ENCODE data around the gene ZNF862. TPM values are rescaled to one million over a fixed set of nuclear protein-coding genes. Genes with fewer than 3 reads are reported as not detected.

Gene ZNF862
- total RNA-seq, 1 experiment from 2014 or later: 5.7 TPM

DNA sequence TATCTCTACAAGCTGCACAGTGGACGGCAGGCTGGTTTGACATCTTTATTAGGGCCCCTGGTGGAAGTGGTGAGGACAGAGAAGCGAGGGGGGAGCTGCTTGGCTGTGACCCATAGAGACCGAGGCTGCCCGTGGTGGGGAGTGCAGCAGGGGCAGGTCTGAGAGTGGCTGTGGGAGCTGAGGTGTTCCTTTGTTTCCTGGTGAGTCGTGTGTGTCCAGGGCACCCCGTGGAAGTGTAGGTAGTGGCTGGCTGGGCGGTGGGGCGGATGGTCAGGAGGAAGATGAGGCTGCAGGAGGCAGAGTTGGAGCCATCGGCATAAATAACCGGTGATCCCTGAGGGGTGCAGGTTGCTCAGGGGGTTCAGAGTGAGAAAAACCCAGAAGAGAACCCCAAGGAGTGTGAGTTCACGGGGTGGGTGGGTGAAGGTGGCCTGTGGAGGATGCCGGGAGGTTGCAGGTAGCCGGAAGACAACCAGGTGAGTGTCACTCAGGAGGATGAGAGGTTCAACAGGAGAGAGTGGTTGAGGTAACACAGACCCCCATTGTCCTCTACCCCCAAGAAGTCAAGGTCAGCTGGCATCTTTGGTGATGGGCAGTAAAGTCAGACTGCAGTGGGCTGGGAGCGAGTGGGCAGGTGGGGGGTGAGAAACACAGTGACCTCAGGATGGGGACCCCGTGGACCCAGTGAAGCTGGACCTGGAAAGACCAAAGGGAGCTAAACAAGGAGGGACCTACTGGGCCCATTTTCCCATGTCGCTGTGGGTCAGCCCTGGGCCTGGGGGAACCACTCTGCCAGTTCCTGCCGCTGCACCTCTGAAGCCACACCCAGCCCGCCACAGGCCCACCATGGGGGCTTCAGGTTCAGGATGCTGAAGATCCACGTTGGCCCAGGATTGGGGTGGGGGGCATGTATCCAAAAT, 43.4 kb downstream of the ZNF862 start:
- no peak for TF ChIP-seq EZH2 (IDR thresholded peaks at IDR 0.05; ENCODE audit: borderline replicate concordance, low read depth, low read length, poor library complexity, severe bottlenecking)
- TF ChIP-seq, protein P1, sequence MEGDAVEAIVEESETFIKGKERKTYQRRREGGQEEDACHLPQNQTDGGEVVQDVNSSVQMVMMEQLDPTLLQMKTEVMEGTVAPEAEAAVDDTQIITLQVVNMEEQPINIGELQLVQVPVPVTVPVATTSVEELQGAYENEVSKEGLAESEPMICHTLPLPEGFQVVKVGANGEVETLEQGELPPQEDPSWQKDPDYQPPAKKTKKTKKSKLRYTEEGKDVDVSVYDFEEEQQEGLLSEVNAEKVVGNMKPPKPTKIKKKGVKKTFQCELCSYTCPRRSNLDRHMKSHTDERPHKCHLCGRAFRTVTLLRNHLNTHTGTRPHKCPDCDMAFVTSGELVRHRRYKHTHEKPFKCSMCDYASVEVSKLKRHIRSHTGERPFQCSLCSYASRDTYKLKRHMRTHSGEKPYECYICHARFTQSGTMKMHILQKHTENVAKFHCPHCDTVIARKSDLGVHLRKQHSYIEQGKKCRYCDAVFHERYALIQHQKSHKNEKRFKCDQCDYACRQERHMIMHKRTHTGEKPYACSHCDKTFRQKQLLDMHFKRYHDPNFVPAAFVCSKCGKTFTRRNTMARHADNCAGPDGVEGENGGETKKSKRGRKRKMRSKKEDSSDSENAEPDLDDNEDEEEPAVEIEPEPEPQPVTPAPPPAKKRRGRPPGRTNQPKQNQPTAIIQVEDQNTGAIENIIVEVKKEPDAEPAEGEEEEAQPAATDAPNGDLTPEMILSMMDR (conservative IDR thresholded peaks at IDR 0.05; ENCODE audit: low read depth, low read length): no peak
- Histone ChIP-seq H3K27ac (ENCODE audit: low read depth, low read length, poor library complexity, severe bottlenecking) (no peak overlapping the region), H3K4me1 (ENCODE audit: insufficient read depth, low read length, poor library complexity, severe bottlenecking) (no peaks in the 10 kb centered on the region), H3K4me3 (ENCODE audit: low read depth, low read length, poor library complexity, severe bottlenecking) (no peak overlapping the region), H3K9me3 (ENCODE audit: low read depth, low read length, poor library complexity, severe bottlenecking) (no peaks in the 10 kb centered on the region), H3K36me3 (ENCODE audit: insufficient read depth, low read length, poor library complexity, severe bottlenecking) (no peaks in the 10 kb centered on the region), H3K27me3 (replicated peaks; ENCODE audit: insufficient read depth, low read depth, low read length, poor library complexity) (no peaks in the 10 kb centered on the region)
- intact Hi-C loops (cut with micrococcal nuclease; ENCODE audit: unreplicated experiment): loop anchor here (5.0 to 10.0 kb wide), 2 partner anchors 166 to 393 kb away; no protein-coding TSS in a partner anchor
- ChIA-PET CTCF (no interaction called here), POLR2A (ENCODE audit: low non-redundant PET) (no interaction called here)
- BruUV-seq (replicated peaks): no TSS peak
- no peak for DNase-seq (ENCODE audit: low spot score)

DNA sequence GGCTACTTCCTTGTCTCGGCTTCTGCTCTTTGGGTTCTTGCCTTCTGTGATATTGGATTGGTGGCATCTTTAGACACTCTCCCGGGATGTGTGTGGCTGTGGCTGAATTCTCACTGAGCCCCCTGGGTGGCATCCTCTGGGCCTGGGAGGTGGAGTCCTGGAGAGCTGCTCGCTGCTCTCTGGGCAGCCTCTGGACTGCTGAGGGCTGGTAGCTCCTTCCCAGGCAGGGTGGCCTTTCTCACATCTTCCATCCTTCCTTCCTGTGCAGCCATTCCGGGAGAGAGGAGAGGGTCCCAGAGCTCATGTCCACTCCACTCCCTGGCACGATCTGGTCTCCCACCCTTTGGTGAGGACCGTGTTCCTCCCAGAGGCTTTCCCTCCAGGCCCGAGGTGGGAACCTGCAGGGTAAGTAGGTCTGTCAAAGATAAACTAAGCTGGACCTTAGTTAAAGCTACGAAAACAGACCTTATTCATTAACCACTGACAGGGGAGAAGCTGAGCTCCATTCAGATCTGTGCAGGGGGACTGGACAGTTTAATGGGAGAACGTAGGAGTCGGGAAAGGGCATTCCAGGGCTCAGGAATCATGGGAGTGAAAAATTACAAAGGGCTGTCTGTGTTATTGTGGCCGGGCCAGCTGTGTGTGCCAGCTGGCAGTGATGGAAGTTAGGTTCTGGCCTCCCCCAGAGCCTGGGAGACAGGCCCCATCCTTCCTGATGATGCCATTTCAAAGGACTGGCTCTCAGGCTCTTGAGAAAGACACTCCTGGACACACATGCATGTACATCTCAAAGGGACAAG, 44.3 kb downstream of the ZNF862 start:
- TF ChIP-seq, protein P1 (conservative IDR thresholded peaks at IDR 0.05; ENCODE audit: low read depth, low read length): no peak
- no peak for TF ChIP-seq EZH2 (IDR thresholded peaks at IDR 0.05; ENCODE audit: borderline replicate concordance, low read depth, low read length, poor library complexity, severe bottlenecking)
- no peak for DNase-seq (ENCODE audit: low spot score)
- Histone ChIP-seq H3K27ac (ENCODE audit: low read depth, low read length, poor library complexity, severe bottlenecking) (no peak overlapping the region), H3K9me3 (ENCODE audit: low read depth, low read length, poor library complexity, severe bottlenecking) (no peaks in the 10 kb centered on the region), H3K27me3 (replicated peaks; ENCODE audit: insufficient read depth, low read depth, low read length, poor library complexity) (no peaks in the 10 kb centered on the region), H3K36me3 (ENCODE audit: insufficient read depth, low read length, poor library complexity, severe bottlenecking) (no peaks in the 10 kb centered on the region), H3K4me3 (ENCODE audit: low read depth, low read length, poor library complexity, severe bottlenecking) (no peak overlapping the region), H3K4me1 (ENCODE audit: insufficient read depth, low read length, poor library complexity, severe bottlenecking) (no peaks in the 10 kb centered on the region)
- ChIA-PET CTCF (no interaction called here), POLR2A (ENCODE audit: low non-redundant PET) (no interaction called here)
- no TSS peak for BruUV-seq (replicated peaks)
- intact Hi-C loops (cut with micrococcal nuclease; ENCODE audit: unreplicated experiment): loop anchor here (5.0 to 10.0 kb wide), 2 partner anchors 165 to 392 kb away; no protein-coding TSS in a partner anchor

DNA sequence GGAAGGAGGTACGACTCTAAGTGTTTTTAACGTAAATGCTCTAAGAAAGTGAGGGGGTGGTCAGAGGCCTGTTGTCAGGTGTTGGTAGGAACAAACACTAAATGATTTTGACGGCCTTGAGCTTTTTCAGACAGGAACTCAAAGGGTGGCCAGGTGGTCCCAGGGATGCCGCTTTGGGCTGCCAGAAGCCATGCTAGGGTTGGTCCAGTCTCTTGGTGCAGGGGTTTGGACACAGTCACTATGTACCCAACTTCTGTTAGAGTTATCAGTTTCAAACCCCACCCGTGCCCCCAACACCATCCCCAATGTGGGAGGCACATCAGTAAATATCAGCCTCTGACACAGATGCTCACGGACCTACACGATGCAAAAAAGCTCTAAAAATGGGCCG, 44.9 kb downstream of the ZNF862 start:
- BruUV-seq (replicated peaks): no TSS peak
- intact Hi-C loops (cut with micrococcal nuclease; ENCODE audit: unreplicated experiment): loop anchor here (5.0 to 10.0 kb wide), 2 partner anchors 164 to 392 kb away; no protein-coding TSS in a partner anchor
- ChIA-PET POLR2A (ENCODE audit: low non-redundant PET) (no interaction called here), CTCF (interaction anchor here (0.5 to 0.6 kb wide), 2 partner anchors 43 to 80 kb away, joined by 3 read pairs; no protein-coding TSS in a partner anchor)
- Histone ChIP-seq H3K4me1 (ENCODE audit: insufficient read depth, low read length, poor library complexity, severe bottlenecking) (no peaks in the 10 kb centered on the region), H3K9me3 (ENCODE audit: low read depth, low read length, poor library complexity, severe bottlenecking) (no peaks in the 10 kb centered on the region), H3K27ac (ENCODE audit: low read depth, low read length, poor library complexity, severe bottlenecking) (no peak overlapping the region), H3K27me3 (replicated peaks; ENCODE audit: insufficient read depth, low read depth, low read length, poor library complexity) (no peaks in the 10 kb centered on the region), H3K36me3 (ENCODE audit: insufficient read depth, low read length, poor library complexity, severe bottlenecking) (no peaks in the 10 kb centered on the region), H3K4me3 (ENCODE audit: low read depth, low read length, poor library complexity, severe bottlenecking) (no peak overlapping the region)
- TF ChIP-seq EZH2 (IDR thresholded peaks at IDR 0.05; ENCODE audit: borderline replicate concordance, low read depth, low read length, poor library complexity, severe bottlenecking): no peak
- TF ChIP-seq, protein P1 (conservative IDR thresholded peaks at IDR 0.05; ENCODE audit: low read depth, low read length): no peak
- no peak for DNase-seq (ENCODE audit: low spot score)
